HCT116 (cell line): ENCODE data around the gene ELFN1. TPM values are rescaled to one million over a fixed set of nuclear protein-coding genes. Genes with fewer than 3 reads are reported as not detected.

ENCODE experiments used
- ATAC-seq: fragments of 200-7000 bp; cut with Tn5 transposase; 2 replicates; pipeline ENCODE4 v1.9.1; 2020; ENCODE audit warnings: mild to moderate bottlenecking, moderate library complexity
- BruUV-seq: library from RNA; stranded (reverse); fragments of 400-500 nt; replicated peaks from 2 replicates; lab custom pipeline; 2021; lab: Mats Ljungman, UMichigan
- CTCF ChIA-PET: fragments of 300-600 bp; sonication (Branson Sonifier 250); formaldehyde crosslinking; loops from one replicate; lab custom pipeline; 2021; ENCODE audit warnings: antibody characterized with exemption; lab: Charles Lee
- POLR2A ChIA-PET: fragments of 300-600, 350-600 bp; sonication (Branson Sonifier 250); formaldehyde crosslinking; loops from one replicate; lab custom pipeline; 2021; ENCODE audit warnings: antibody characterized with exemption; lab: Charles Lee
- RAD21 ChIA-PET, 2 experiments: fragments of 300-600 bp; sonication (Branson Sonifier 250); formaldehyde crosslinking; loops; one replicate each; lab custom pipeline; 2023; ENCODE audit warnings: low total read pairs in 2 of 2; ENCODE audit not compliant: uncharacterized antibody in 2 of 2, unreplicated experiment in 2 of 2, low non-redundant PET in 1 of 2; lab: Charles Lee
- DNase-seq: peaks from one replicate; pipeline ENCODE4 v3.0.0-alpha.2; 2010; ENCODE audit warnings: low read depth, low spot score
- H2AFZ ChIP-seq: fragments of 200-600 bp; shearing (Covaris generic), sonication (generic); 2 replicates; pipeline ENCODE4 v1.6.1; 2017; ENCODE audit warnings: low read depth, mixed run types, mixed read lengths, antibody characterized with exemption, low read length; ENCODE audit not compliant: poor library complexity, severe bottlenecking
- H3K27ac ChIP-seq: 2 replicates; pipeline ENCODE4 v1.5.1; 2012; ENCODE audit warnings: low read depth, low read length
- H3K27me3 ChIP-seq: fragments of 200-600 bp; sonication (generic); 2 replicates; pipeline ENCODE4 v1.6.1; 2016; ENCODE audit warnings: mixed run types, low read length, mixed read lengths; ENCODE audit not compliant: insufficient read depth
- H3K36me3 ChIP-seq, 2 experiments: fragments of 200-500 bp in 1 of 2; fragments of 200-600 bp in 1 of 2; sonication (Bioruptor generic) in 1 of 2; sonication (generic) in 1 of 2; 2 replicates each; pipeline versions ENCODE4 v1.5.1 to v1.6.1; 2014 to 2016; ENCODE audit warnings: low read length in 2 of 2, inconsistent platforms in 1 of 2, mixed read lengths in 1 of 2, mixed run types in 1 of 2; ENCODE audit not compliant: insufficient read depth in 2 of 2, control insufficient read depth in 1 of 2
- H3K4me1 ChIP-seq, 2 experiments: fragments of 200-600 bp in 1 of 2; sonication (generic) in 1 of 2; 2 replicates each; pipeline versions ENCODE4 v1.5.1 to v1.6.1; 2012 to 2017; ENCODE audit warnings: low read length in 2 of 2, inconsistent platforms in 1 of 2, mild to moderate bottlenecking in 1 of 2, mixed read lengths in 1 of 2, mixed run types in 1 of 2, moderate library complexity in 1 of 2; ENCODE audit not compliant: insufficient read depth in 2 of 2, control insufficient read depth in 1 of 2
- H3K4me2 ChIP-seq: fragments of 200-600 bp; sonication (generic); 2 replicates; pipeline ENCODE4 v1.6.1; 2017; ENCODE audit warnings: mixed run types, low read length, mixed read lengths
- H3K4me3 ChIP-seq, 2 experiments: fragments of 200-600 bp in 1 of 2; sonication (generic) in 1 of 2; replicated peaks in 1 of 2; 2 replicates each; pipeline ENCODE4 v1.5.1; 2011 to 2016; ENCODE audit warnings: low read length in 2 of 2, control low read depth in 1 of 2, low read depth in 1 of 2, mild to moderate bottlenecking in 1 of 2, mixed read lengths in 1 of 2, mixed run types in 1 of 2
- H3K79me2 ChIP-seq: fragments of 200-600 bp; sonication (generic); 2 replicates; pipeline ENCODE4 v1.6.1; 2017; ENCODE audit warnings: mild to moderate bottlenecking, mixed run types, low read length, moderate library complexity, mixed read lengths; ENCODE audit not compliant: insufficient read depth
- H3K9ac ChIP-seq: fragments of 200-600 bp; sonication (generic); 2 replicates; pipeline ENCODE4 v1.6.1; 2016; ENCODE audit warnings: low read length, mixed read lengths
- H3K9me2 ChIP-seq: fragments of 200-600 bp; sonication (generic), shearing (Covaris generic); 2 replicates; pipeline ENCODE4 v1.6.1; 2017; ENCODE audit warnings: mixed run types, mild to moderate bottlenecking, moderate library complexity; ENCODE audit not compliant: insufficient read depth
- H3K9me3 ChIP-seq, 2 experiments: fragments of 200-500 bp in 1 of 2; fragments of 200-600 bp in 1 of 2; sonication (Bioruptor generic) in 1 of 2; sonication (generic) in 1 of 2; 2 replicates each; pipeline ENCODE4 v1.6.1; 2014 to 2017; ENCODE audit warnings: low read length in 2 of 2, mixed read lengths in 2 of 2, inconsistent platforms in 1 of 2, low read depth in 1 of 2, mild to moderate bottlenecking in 1 of 2, mixed run types in 1 of 2, moderate library complexity in 1 of 2; ENCODE audit not compliant: control insufficient read depth in 1 of 2, insufficient read depth in 1 of 2
- H4K20me1 ChIP-seq: fragments of 200-600 bp; sonication (generic), shearing (Covaris generic); 2 replicates; pipeline ENCODE4 v1.6.1; 2017; ENCODE audit warnings: mixed run types, mild to moderate bottlenecking, moderate library complexity; ENCODE audit not compliant: insufficient read depth
- CEBPB ChIP-seq: IDR thresholded peaks from 2 replicates; pipeline ENCODE4 v1.6.1; 2012; ENCODE audit warnings: low read depth
- CTCF ChIP-seq, 3 experiments: fragments of 200-600 bp in 1 of 3; sonication (generic) in 1 of 3; IDR thresholded peaks in 2 of 3; conservative IDR thresholded peaks in 1 of 3; 2 replicates each; pipeline ENCODE4 v1.5.1; 2012 to 2017; ENCODE audit warnings: low read depth in 2 of 3, low read length in 2 of 3, antibody characterized with exemption in 1 of 3, borderline replicate concordance in 1 of 3, control low read depth in 1 of 3, mild to moderate bottlenecking in 1 of 3, mixed read lengths in 1 of 3, mixed run types in 1 of 3, moderate library complexity in 1 of 3; ENCODE audit not compliant: insufficient read depth in 1 of 3
- EGR1 ChIP-seq: IDR thresholded peaks from 2 replicates; pipeline ENCODE4 v1.6.1; 2012; ENCODE audit warnings: low read depth
- ELF1 ChIP-seq: IDR thresholded peaks from 2 replicates; pipeline ENCODE4 v1.6.1; 2012; ENCODE audit warnings: low read depth, borderline replicate concordance
- EZH2phosphoT487 ChIP-seq: fragments of 200-600 bp; IDR thresholded peaks from 2 replicates; pipeline ENCODE4 v1.6.1; 2018; ENCODE audit warnings: antibody characterized with exemption, borderline replicate concordance
- FOSL1 ChIP-seq: IDR thresholded peaks from 2 replicates; pipeline ENCODE4 v1.6.1; 2012; ENCODE audit warnings: low read depth
- JUND ChIP-seq: IDR thresholded peaks from 2 replicates; pipeline ENCODE4 v1.6.1; 2012
- POLR2A ChIP-seq: IDR thresholded peaks from 2 replicates; pipeline ENCODE4 v1.7.0; 2011; ENCODE audit warnings: borderline replicate concordance; ENCODE audit not compliant: insufficient read depth, insufficient read length; ENCODE audit errors: extremely low read depth
- POLR2AphosphoS5 ChIP-seq: IDR thresholded peaks from 2 replicates; pipeline ENCODE4 v1.6.1; 2011; ENCODE audit warnings: mild to moderate bottlenecking, low read depth, low read length, moderate library complexity
- RAD21 ChIP-seq: IDR thresholded peaks from 2 replicates; pipeline ENCODE4 v1.6.1; 2012; ENCODE audit warnings: low read depth, mild to moderate bottlenecking
- SP1 ChIP-seq: IDR thresholded peaks from 2 replicates; pipeline ENCODE4 v1.6.1; 2012; ENCODE audit warnings: low read depth
- SRF ChIP-seq: IDR thresholded peaks from 2 replicates; pipeline ENCODE4 v1.6.1; 2012; ENCODE audit warnings: low read depth
- ZFX ChIP-seq: fragments of 450-650 bp; IDR thresholded peaks from 2 replicates; pipeline ENCODE4 v1.6.1; 2017
- ZNF274 ChIP-seq: fragments of 200-500 bp; sonication (Bioruptor generic); IDR thresholded peaks from 2 replicates; pipeline ENCODE4 v1.6.1; 2014; ENCODE audit warnings: mild to moderate bottlenecking, low read depth, low read length, inconsistent platforms
- intact Hi-C: fragments of 100-400 bp; cut with micrococcal nuclease; formaldehyde crosslinking; loops from 2 replicates; pipeline ENCODE4 v1.10.0; 2022
- total RNA-seq: library from RNA; stranded (reverse); gene quantifications from one replicate; pipeline ENCODE4 v1.2.1, GENCODE V29; 2021; ENCODE audit not compliant: unreplicated experiment
- TF ChIP-seq, protein P1 (sequence below): IDR thresholded peaks from 2 replicates; pipeline ENCODE4 v1.6.1; 2011; ENCODE audit warnings: mild to moderate bottlenecking, low read length, moderate library complexity; ENCODE audit not compliant: insufficient replicate concordance; ENCODE audit errors: extremely low read depth
- TF ChIP-seq, protein P2 (sequence below): IDR thresholded peaks from 2 replicates; pipeline ENCODE4 v1.6.1; 2012; ENCODE audit warnings: low read depth

The ELFN1 gene
- total RNA-seq, 1 experiment from 2014 or later = 4.4 TPM

GRCh38 chr7:1641661-1642260, 28.3 kb upstream of the ELFN1 start:
- no peak for ATAC-seq
- ChIA-PET POLR2A (no interaction called here), CTCF (interaction anchor here (1.0 kb wide), 1 partner anchor 23 kb away, joined by 4 read pairs; no protein-coding TSS in a partner anchor), RAD21 (no interaction called here)
- Histone ChIP-seq H3K4me1 (no peaks in the 10 kb centered on the region), H3K4me3 (no peak overlapping the region), H3K79me2 (no peaks in the 10 kb centered on the region), H3K36me3 (no peaks in the 10 kb centered on the region), H3K27me3 (no peaks in the 10 kb centered on the region), H3K27ac (no peak overlapping the region), H3K9ac (no peak overlapping the region), H2AFZ (no peak overlapping the region), H3K9me3 (peaks cover 0 to 4% of the 10 kb centered on the region in 2 experiments; a peak in 1 of 4 replicates), H3K4me2 (no peak overlapping the region), H3K9me2 (no peaks in the 10 kb centered on the region), H4K20me1 (no peaks in the 10 kb centered on the region)
- DNase-seq = no peak
- TF ChIP-seq ELF1 = no peak
- no peak for TF ChIP-seq EGR1
- no peak for TF ChIP-seq EZH2phosphoT487
- TF ChIP-seq CEBPB = no peak
- TF ChIP-seq, protein P1, sequence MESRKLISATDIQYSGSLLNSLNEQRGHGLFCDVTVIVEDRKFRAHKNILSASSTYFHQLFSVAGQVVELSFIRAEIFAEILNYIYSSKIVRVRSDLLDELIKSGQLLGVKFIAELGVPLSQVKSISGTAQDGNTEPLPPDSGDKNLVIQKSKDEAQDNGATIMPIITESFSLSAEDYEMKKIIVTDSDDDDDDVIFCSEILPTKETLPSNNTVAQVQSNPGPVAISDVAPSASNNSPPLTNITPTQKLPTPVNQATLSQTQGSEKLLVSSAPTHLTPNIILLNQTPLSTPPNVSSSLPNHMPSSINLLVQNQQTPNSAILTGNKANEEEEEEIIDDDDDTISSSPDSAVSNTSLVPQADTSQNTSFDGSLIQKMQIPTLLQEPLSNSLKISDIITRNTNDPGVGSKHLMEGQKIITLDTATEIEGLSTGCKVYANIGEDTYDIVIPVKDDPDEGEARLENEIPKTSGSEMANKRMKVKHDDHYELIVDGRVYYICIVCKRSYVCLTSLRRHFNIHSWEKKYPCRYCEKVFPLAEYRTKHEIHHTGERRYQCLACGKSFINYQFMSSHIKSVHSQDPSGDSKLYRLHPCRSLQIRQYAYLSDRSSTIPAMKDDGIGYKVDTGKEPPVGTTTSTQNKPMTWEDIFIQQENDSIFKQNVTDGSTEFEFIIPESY = no peak
- TF ChIP-seq POLR2AphosphoS5 = no peak
- no peak for TF ChIP-seq POLR2A
- TF ChIP-seq SP1 = no peak
- no peak for TF ChIP-seq RAD21
- no peak for TF ChIP-seq CTCF (IDR thresholded peaks at IDR 0.05 in 2 of 3, conservative IDR thresholded peaks at IDR 0.05 in 1 of 3; ENCODE audit: borderline replicate concordance in 1 of 3, insufficient read depth in 1 of 3, low read depth in 2 of 3, low read length in 2 of 3)
- TF ChIP-seq ZFX = no peak
- TF ChIP-seq, protein P2, sequence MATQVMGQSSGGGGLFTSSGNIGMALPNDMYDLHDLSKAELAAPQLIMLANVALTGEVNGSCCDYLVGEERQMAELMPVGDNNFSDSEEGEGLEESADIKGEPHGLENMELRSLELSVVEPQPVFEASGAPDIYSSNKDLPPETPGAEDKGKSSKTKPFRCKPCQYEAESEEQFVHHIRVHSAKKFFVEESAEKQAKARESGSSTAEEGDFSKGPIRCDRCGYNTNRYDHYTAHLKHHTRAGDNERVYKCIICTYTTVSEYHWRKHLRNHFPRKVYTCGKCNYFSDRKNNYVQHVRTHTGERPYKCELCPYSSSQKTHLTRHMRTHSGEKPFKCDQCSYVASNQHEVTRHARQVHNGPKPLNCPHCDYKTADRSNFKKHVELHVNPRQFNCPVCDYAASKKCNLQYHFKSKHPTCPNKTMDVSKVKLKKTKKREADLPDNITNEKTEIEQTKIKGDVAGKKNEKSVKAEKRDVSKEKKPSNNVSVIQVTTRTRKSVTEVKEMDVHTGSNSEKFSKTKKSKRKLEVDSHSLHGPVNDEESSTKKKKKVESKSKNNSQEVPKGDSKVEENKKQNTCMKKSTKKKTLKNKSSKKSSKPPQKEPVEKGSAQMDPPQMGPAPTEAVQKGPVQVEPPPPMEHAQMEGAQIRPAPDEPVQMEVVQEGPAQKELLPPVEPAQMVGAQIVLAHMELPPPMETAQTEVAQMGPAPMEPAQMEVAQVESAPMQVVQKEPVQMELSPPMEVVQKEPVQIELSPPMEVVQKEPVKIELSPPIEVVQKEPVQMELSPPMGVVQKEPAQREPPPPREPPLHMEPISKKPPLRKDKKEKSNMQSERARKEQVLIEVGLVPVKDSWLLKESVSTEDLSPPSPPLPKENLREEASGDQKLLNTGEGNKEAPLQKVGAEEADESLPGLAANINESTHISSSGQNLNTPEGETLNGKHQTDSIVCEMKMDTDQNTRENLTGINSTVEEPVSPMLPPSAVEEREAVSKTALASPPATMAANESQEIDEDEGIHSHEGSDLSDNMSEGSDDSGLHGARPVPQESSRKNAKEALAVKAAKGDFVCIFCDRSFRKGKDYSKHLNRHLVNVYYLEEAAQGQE = no peak
- no peak for TF ChIP-seq FOSL1
- no peak for TF ChIP-seq SRF
- TF ChIP-seq ZNF274 = no peak
- TF ChIP-seq JUND = no peak
- no TSS peak for BruUV-seq
- intact Hi-C loops = no loop called here
